GM12875 (cell line): ENCODE data around the gene PACS1.
A peak's percentile ranks its signal among the peaks of the same experiment; 100 is the strongest.
"Not testable (repeated sequence)": the region's sequence is repeated elsewhere in the genome, so short reads cannot be mapped to it uniquely, and the experiment has no call there.

Experiments
- H3K4me3 ChIP-seq: one replicate; pipeline ENCODE4 v1.5.1; 2011; ENCODE audit warnings: low read depth, low read length, control low read depth
- TF ChIP-seq, protein P1 (sequence below): IDR thresholded peaks from 2 replicates; pipeline ENCODE4 v1.5.1; 2011; ENCODE audit warnings: low read depth, mild to moderate bottlenecking, control low read depth, inconsistent platforms, low read length, moderate library complexity, borderline replicate concordance; ENCODE audit not compliant: insufficient read depth

The PACS1 gene

GRCh38 chr11:66243782-66244535, 173.9 kb downstream of the PACS1 start:
- TF ChIP-seq, protein P1, sequence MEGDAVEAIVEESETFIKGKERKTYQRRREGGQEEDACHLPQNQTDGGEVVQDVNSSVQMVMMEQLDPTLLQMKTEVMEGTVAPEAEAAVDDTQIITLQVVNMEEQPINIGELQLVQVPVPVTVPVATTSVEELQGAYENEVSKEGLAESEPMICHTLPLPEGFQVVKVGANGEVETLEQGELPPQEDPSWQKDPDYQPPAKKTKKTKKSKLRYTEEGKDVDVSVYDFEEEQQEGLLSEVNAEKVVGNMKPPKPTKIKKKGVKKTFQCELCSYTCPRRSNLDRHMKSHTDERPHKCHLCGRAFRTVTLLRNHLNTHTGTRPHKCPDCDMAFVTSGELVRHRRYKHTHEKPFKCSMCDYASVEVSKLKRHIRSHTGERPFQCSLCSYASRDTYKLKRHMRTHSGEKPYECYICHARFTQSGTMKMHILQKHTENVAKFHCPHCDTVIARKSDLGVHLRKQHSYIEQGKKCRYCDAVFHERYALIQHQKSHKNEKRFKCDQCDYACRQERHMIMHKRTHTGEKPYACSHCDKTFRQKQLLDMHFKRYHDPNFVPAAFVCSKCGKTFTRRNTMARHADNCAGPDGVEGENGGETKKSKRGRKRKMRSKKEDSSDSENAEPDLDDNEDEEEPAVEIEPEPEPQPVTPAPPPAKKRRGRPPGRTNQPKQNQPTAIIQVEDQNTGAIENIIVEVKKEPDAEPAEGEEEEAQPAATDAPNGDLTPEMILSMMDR, result no peak
- H3K4me3 ChIP-seq, result no peak overlapping the region

DNA sequence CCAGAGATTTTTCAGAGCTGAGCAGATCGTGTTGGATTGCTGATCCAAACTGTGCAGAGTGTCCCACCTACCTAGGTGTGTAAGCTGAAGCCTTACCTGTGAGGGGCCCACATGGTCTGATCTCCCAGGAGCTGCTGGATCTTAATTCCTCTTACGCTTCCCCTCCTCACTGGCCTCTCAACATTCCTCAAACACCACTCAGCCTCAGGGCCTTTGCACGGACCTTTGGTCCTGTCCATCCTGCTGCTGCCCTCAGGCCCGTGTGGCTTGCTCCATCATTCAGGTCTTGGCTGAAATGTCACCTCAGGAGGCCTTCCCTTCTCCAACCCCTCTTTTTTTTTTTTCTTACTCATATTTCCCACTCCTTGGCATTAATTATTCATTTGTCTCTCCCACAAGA, 177.2 kb downstream of the PACS1 start:
- no peak overlapping the region for H3K4me3 ChIP-seq
- TF ChIP-seq, protein P1, result no peak

DNA sequence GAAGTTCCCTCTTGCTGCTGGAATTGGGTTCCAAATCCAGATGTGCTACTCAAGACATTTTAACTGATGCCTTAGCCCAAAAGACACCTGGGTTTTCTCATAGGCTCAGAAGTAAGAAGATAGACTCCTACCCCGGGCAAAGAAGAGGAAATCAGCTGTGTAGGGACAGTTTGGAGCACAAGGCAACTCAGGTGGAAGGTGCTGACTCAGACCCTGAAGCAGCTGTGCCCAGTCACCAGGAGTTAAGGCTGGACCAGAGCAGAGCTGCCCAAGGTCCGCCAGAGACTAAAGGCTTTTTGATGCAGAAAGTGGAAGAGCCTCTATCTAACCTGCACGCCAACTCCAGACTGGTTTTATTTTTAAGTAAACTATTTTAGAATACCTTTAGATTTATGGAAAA, 177.7 kb downstream of the PACS1 start:
- TF ChIP-seq, protein P1, result no peak
- no peak overlapping the region for H3K4me3 ChIP-seq

GRCh38 chr11:66248903-66249302, 178.8 kb downstream of the PACS1 start:
- no peak overlapping the region for H3K4me3 ChIP-seq
- TF ChIP-seq, protein P1, result no peak

DNA sequence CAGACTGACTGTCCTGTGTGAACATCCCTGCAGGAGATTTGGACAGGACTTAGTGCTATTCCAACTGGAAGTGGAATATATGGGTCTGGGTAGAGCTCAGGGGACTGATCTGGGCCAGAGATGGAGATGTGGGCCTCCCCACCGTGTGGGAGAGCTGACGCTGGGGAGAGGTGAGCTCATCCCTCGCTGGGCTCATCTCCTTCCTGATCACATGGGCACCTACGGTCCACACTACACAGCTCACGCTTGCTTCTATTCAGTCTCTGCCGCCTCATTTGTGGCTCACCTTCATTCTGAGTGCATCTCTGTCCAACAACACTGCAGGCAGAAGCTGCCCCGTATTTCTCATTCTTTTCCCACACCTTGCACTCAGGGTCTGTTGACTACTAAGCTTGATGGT, 181.7 kb downstream of the PACS1 start:
- TF ChIP-seq, protein P1, result no peak
- no peak overlapping the region for H3K4me3 ChIP-seq

- not testable (repeated sequence) for H3K4me3 ChIP-seq
These were observed 183.0 kb downstream of the PACS1 start for GRCh38 chr11:66253081-66253480.

- TF ChIP-seq, protein P1, result no peak
- H3K4me3 ChIP-seq, result peak overlapping the region; percentile 86
These were observed 188.4 kb downstream of the PACS1 start for GRCh38 chr11:66258473-66258893.
